B cell (primary cell): ENCODE measurements around the gene RCAN1. TPM values are rescaled to one million over a fixed set of nuclear protein-coding genes. Genes with fewer than 3 reads are reported as not detected.

Experiments used
- ATAC-seq: fragments of 200-7000 bp; cut with Tn5 transposase; one replicate; pipeline ENCODE4 v1.10.0; 2021; ENCODE audit warnings: low read depth, mild to moderate bottlenecking, moderate number of reproducible peaks, moderate library complexity
- CTCF ChIA-PET: fragments of 350-600 bp; sonication (Branson Sonifier 250); formaldehyde crosslinking; loops from one replicate; lab custom pipeline; 2021; ENCODE audit warnings: antibody characterized with exemption, inconsistent platforms; lab: Charles Lee
- POLR2A ChIA-PET: fragments of 350-600 bp; sonication (Branson Sonifier 250); formaldehyde crosslinking; loops from one replicate; lab custom pipeline; 2021; ENCODE audit warnings: antibody characterized with exemption; lab: Charles Lee
- DNase-seq: peaks from one replicate; pipeline ENCODE4 v3.0.0; 2013
- H2AFZ ChIP-seq: 2 replicates; pipeline ENCODE4 v1.6.1; 2012; ENCODE audit warnings: mild to moderate bottlenecking, low read depth, low read length; ENCODE audit not compliant: insufficient read depth, poor library complexity, severe bottlenecking
- H3K27ac ChIP-seq, 2 donors: 1 replicate in 1 of 2; 2 replicates in 1 of 2; pipeline ENCODE4 v1.5.1; 2012 to 2013; ENCODE audit warnings: low read length in 2 of 2, mild to moderate bottlenecking in 2 of 2, moderate library complexity in 1 of 2
- H3K27me3 ChIP-seq, 4 experiments: fragments of 200-600 bp in 1 of 4; sonication (generic) in 1 of 4; replicated peaks in 1 of 4; 1 replicate in 2 of 4; 2 replicates in 2 of 4; pipeline versions ENCODE4 v1.6.1 to v1.7.0; 2013 to 2016; ENCODE audit warnings: low read length in 3 of 4, mild to moderate bottlenecking in 2 of 4, mixed read lengths in 1 of 4, moderate library complexity in 1 of 4; ENCODE audit not compliant: insufficient read depth in 4 of 4, control insufficient read depth in 3 of 4; ENCODE audit errors: control extremely low read depth in 1 of 4
- H3K36me3 ChIP-seq, 2 experiments: replicated peaks in 1 of 2; 1 replicate in 1 of 2; 2 replicates in 1 of 2; pipeline versions ENCODE4 v1.6.1 to v1.7.1; 2013; ENCODE audit warnings: low read length in 1 of 2; ENCODE audit not compliant: insufficient read depth in 2 of 2, control insufficient read depth in 1 of 2; ENCODE audit errors: control extremely low read depth in 1 of 2, extremely low read depth in 1 of 2
- H3K4me1 ChIP-seq, 2 donors: fragments of 200-600 bp in 1 of 2; sonication (generic) in 1 of 2; 1 replicate in 1 of 2; 2 replicates in 1 of 2; pipeline versions ENCODE4 v1.5.1 to v1.6.1; 2013 to 2017; ENCODE audit warnings: low read length in 2 of 2; ENCODE audit not compliant: control insufficient read depth in 2 of 2, insufficient read depth in 2 of 2
- H3K4me2 ChIP-seq: replicated peaks from 2 replicates; pipeline ENCODE3; 2012; ENCODE audit warnings: mild to moderate bottlenecking, low read depth, low read length; ENCODE audit not compliant: poor library complexity, severe bottlenecking
- H3K4me3 ChIP-seq, 5 experiments: fragments of 200-600 bp in 1 of 5; sonication (generic) in 1 of 5; 1 replicate in 3 of 5; 2 replicates in 2 of 5; pipeline versions ENCODE4 v1.5.1 to v1.7.0; 2011 to 2016; ENCODE audit warnings: low read length in 4 of 5, mild to moderate bottlenecking in 4 of 5, low read depth in 2 of 5, control low read depth in 1 of 5, moderate library complexity in 1 of 5; ENCODE audit not compliant: insufficient read depth in 1 of 5; ENCODE audit errors: control extremely low read depth in 1 of 5, extremely low read depth in 1 of 5
- H3K79me2 ChIP-seq: fragments of 200-600 bp; sonication (generic); one replicate; pipeline ENCODE4 v1.6.0; 2016; ENCODE audit warnings: low read length; ENCODE audit not compliant: control insufficient read depth, insufficient read depth
- H3K9ac ChIP-seq: fragments of 200-600 bp; sonication (generic); 2 replicates; pipeline ENCODE4 v1.6.1; 2017; ENCODE audit warnings: mild to moderate bottlenecking, low read length, moderate library complexity
- H3K9me3 ChIP-seq, 3 donors: one replicate each; pipeline versions ENCODE4 v1.6.1 to v1.7.1; 2013; ENCODE audit warnings: low read length in 2 of 3; ENCODE audit not compliant: control insufficient read depth in 2 of 3, insufficient read depth in 1 of 3; ENCODE audit errors: control extremely low read depth in 1 of 3
- H4K20me1 ChIP-seq: 2 replicates; pipeline ENCODE4 v1.6.0; 2012; ENCODE audit warnings: mild to moderate bottlenecking, low read length; ENCODE audit not compliant: insufficient read depth, control insufficient read depth, poor library complexity, severe bottlenecking
- H3K27ac Mint-ChIP-seq: one replicate; pipeline ENCODE4 v1.8.0; 2021; ENCODE audit warnings: mixed read lengths
- H3K27me3 Mint-ChIP-seq: one replicate; pipeline ENCODE4 v1.8.0; 2021; ENCODE audit warnings: mixed read lengths
- H3K4me1 Mint-ChIP-seq: one replicate; pipeline ENCODE4 v1.8.0; 2021; ENCODE audit warnings: mixed read lengths
- H3K4me3 Mint-ChIP-seq: one replicate; pipeline ENCODE4 v1.8.0; 2021; ENCODE audit warnings: mixed read lengths
- H3K9me3 Mint-ChIP-seq: one replicate; pipeline ENCODE4 v1.8.0; 2022; ENCODE audit warnings: mixed read lengths; ENCODE audit not compliant: insufficient read depth
- EZH2 ChIP-seq: IDR thresholded peaks from 2 replicates; pipeline ENCODE4 v1.6.1; 2012; ENCODE audit warnings: borderline replicate concordance, low read depth, mild to moderate bottlenecking, moderate library complexity, low read length; ENCODE audit not compliant: insufficient read depth, poor library complexity, severe bottlenecking
- WGBS: methylation state at CpG from one replicate; pipeline ENCODE4 v1.1.5; 2013; ENCODE audit warnings: missing lambda C conversion rate; ENCODE audit not compliant: insufficient coverage; 5-methylcytosine and 5-hydroxymethylcytosine counted together
- intact Hi-C: fragments of 100-400 bp; cut with micrococcal nuclease; formaldehyde crosslinking; loops from one replicate; pipeline ENCODE4 v1.10.0; 2022
- polyA plus RNA-seq: library from polyadenylated mRNA; depleted of rRNA; stranded (reverse); fragments of >200 nt; gene quantifications from 2 replicates; pipeline ENCODE4 v1.2.3, GENCODE V29; 2012
- total RNA-seq, 2 donors: library from RNA; stranded (reverse); fragments of 120-200 nt in 1 of 2; gene quantifications; 1 replicate in 1 of 2; 2 replicates in 1 of 2; pipeline versions ENCODE4 v1.2.3 to v1.2.4, GENCODE V29; 2013 to 2022
- TF ChIP-seq, protein P1 (sequence below): fragments of 200-600 bp; IDR thresholded peaks from one replicate; pipeline ENCODE4 v1.8.0; 2022; ENCODE audit warnings: antibody characterized with exemption, mild to moderate bottlenecking

The RCAN1 gene
- total and polyA plus RNA-seq, 2 donors (not counting 1 experiment from before 2014, with no cell fraction given): 0.97 to 4.4 TPM

DNA sequence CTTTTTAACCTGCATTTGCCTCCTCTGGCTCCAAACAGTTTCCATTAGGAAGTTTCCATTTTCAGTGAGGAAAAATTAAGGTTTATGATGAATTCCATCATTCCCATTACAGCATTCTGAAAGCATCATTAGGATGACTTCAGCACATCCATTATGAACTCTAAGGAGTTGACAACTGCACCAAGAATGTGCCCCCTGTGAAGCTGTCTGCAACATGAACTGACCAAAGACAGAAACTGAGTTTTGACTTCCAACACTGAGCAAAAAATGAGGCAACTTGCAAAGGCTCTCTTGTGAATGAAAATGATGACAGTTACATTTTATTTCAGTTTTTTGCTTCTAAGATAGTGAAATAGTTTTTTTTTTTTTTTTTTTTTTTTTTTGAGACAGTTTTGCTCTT, 84.7 kb downstream of the RCAN1 start:
- Histone ChIP-seq H2AFZ (no peak overlapping the region), H3K79me2 (no peaks in the 10 kb centered on the region), H3K27ac (no peak overlapping the region), H3K4me3 (no peak overlapping the region), H3K4me2 (no peak overlapping the region), H4K20me1 (no peaks in the 10 kb centered on the region), H3K36me3 (no peaks in the 10 kb centered on the region), H3K9me3 (no peaks in the 10 kb centered on the region), H3K4me1 (peaks cover 0 to 7% of the 10 kb centered on the region in 2 donors), H3K27me3 (no peaks in the 10 kb centered on the region), H3K9ac (no peak overlapping the region)
- peaks cover 7% of the 10 kb centered on the region for H3K4me1 Mint-ChIP-seq
- H3K27ac Mint-ChIP-seq: no peak overlapping the region
- intact Hi-C loops: no loop called here
- ChIA-PET CTCF (no interaction called here), POLR2A (no interaction called here)
- H3K9me3 Mint-ChIP-seq: no peaks in the 10 kb centered on the region
- H3K4me3 Mint-ChIP-seq: no peak overlapping the region
- ATAC-seq (no peak), DNase-seq (no peak)
- no peaks in the 10 kb centered on the region for H3K27me3 Mint-ChIP-seq
- no peak for TF ChIP-seq EZH2
- TF ChIP-seq, protein P1, sequence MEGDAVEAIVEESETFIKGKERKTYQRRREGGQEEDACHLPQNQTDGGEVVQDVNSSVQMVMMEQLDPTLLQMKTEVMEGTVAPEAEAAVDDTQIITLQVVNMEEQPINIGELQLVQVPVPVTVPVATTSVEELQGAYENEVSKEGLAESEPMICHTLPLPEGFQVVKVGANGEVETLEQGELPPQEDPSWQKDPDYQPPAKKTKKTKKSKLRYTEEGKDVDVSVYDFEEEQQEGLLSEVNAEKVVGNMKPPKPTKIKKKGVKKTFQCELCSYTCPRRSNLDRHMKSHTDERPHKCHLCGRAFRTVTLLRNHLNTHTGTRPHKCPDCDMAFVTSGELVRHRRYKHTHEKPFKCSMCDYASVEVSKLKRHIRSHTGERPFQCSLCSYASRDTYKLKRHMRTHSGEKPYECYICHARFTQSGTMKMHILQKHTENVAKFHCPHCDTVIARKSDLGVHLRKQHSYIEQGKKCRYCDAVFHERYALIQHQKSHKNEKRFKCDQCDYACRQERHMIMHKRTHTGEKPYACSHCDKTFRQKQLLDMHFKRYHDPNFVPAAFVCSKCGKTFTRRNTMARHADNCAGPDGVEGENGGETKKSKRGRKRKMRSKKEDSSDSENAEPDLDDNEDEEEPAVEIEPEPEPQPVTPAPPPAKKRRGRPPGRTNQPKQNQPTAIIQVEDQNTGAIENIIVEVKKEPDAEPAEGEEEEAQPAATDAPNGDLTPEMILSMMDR: no peak

DNA sequence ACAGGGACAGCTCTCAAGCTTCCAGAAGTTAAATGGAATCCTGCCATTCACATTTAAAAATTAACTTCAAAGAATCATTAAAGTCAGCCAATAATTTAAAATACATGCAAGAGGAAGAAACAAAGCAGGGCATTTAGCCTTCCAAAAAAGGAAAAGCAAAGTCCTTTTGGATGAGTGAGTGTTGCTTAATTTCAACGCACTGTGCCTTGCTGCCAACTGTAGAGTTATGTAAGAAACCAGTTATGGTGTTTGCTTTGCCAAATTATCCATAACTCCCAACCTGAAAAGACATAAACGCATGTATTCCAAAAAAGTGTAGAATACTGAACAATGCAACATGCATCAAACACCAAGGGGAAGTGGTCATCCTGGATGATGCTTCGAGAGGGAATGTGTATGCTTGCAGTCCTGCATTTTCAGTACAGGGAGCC, 86.8 kb downstream of the RCAN1 start:
- H3K4me3 ChIP-seq: no peak overlapping the region
- intact Hi-C loops: no loop called here
- H3K27me3 Mint-ChIP-seq: no peaks in the 10 kb centered on the region

More for the DNA sequence above, 86.8 kb downstream of the RCAN1 start:
- ATAC-seq (no peak), DNase-seq (no peak)
- no peak overlapping the region for H3K27ac ChIP-seq
- no peak overlapping the region for H3K4me2 ChIP-seq
- no peaks in the 10 kb centered on the region for H3K9me3 ChIP-seq
- no peak overlapping the region for H3K9ac ChIP-seq
- Mint-ChIP-seq H3K4me3 (no peak overlapping the region), H3K9me3 (no peaks in the 10 kb centered on the region), H3K4me1 (peaks cover 7% of the 10 kb centered on the region), H3K27ac (no peak overlapping the region)
- no peaks in the 10 kb centered on the region for H3K27me3 ChIP-seq
- H3K79me2 ChIP-seq: no peaks in the 10 kb centered on the region
- H3K4me1 ChIP-seq: peaks cover 0 to 7% of the 10 kb centered on the region in 2 donors
- H4K20me1 ChIP-seq: no peaks in the 10 kb centered on the region
- H3K36me3 ChIP-seq: no peaks in the 10 kb centered on the region
- CTCF ChIA-PET: no interaction called here
- TF ChIP-seq EZH2: no peak
- TF ChIP-seq, protein P1: no peak
- H2AFZ ChIP-seq: no peak overlapping the region
- WGBS: 100% methylated on average over 1 of the region's 3 CpGs
- POLR2A ChIA-PET: no interaction called here
